HepG2 (cell line): Measurements from ENCODE around the gene MAN2A2. TPM values are rescaled to one million over a fixed set of nuclear protein-coding genes. Genes with fewer than 3 reads are reported as not detected.

Source experiments
- CAMTA2 ChIP-seq: sonication (generic); formaldehyde crosslinking; IDR thresholded peaks from 2 replicates; pipeline ENCODE4 v1.4.0; 2020; ENCODE audit warnings: mild to moderate bottlenecking, missing genetic modification reagents, borderline replicate concordance
- GTF2F1 ChIP-seq: fragments of 150-350 bp; IDR thresholded peaks from 2 replicates; pipeline ENCODE4 v1.6.1; 2014; ENCODE audit warnings: low read length
- HDAC2 ChIP-seq: sonication (generic); formaldehyde crosslinking; IDR thresholded peaks from 2 replicates; pipeline ENCODE4 v1.4.0; 2020; ENCODE audit warnings: missing genetic modification reagents
- RFXAP ChIP-seq: sonication (generic); formaldehyde crosslinking; IDR thresholded peaks from 2 replicates; pipeline ENCODE4 v1.4.0; 2020; ENCODE audit warnings: missing genetic modification reagents, borderline replicate concordance
- SMAD9 ChIP-seq: sonication (generic); formaldehyde crosslinking; IDR thresholded peaks from 2 replicates; pipeline ENCODE4 v1.5.1; 2020; ENCODE audit warnings: mild to moderate bottlenecking, missing genetic modification reagents
- SP140L ChIP-seq: sonication (generic); formaldehyde crosslinking; IDR thresholded peaks from 2 replicates; pipeline ENCODE4 v1.4.0; 2020; ENCODE audit warnings: missing genetic modification reagents, borderline replicate concordance
- TAF15 ChIP-seq: fragments of 200-400 bp; formaldehyde crosslinking; IDR thresholded peaks from one replicate; pipeline ENCODE4 v1.6.1; 2018; ENCODE audit warnings: mild to moderate bottlenecking, low read depth, low read length; ENCODE audit not compliant: poor library complexity, severe bottlenecking
- ZFYVE20 ChIP-seq: sonication (generic); formaldehyde crosslinking; IDR thresholded peaks from 2 replicates; pipeline ENCODE4 v1.8.0; 2023; ENCODE audit warnings: low read depth, mild to moderate bottlenecking, moderate library complexity, missing genetic modification reagents, borderline replicate concordance
- ZNF383 ChIP-seq: sonication (generic); formaldehyde crosslinking; IDR thresholded peaks from 2 replicates; pipeline ENCODE4 v1.4.0; 2020; ENCODE audit warnings: missing genetic modification reagents, mild to moderate bottlenecking, borderline replicate concordance
- ZNF589 ChIP-seq: sonication (generic); formaldehyde crosslinking; conservative IDR thresholded peaks from 2 replicates; pipeline ENCODE4 v1.8.0; 2022; ENCODE audit warnings: mild to moderate bottlenecking, moderate library complexity, missing genetic modification reagents
- ZNF629 ChIP-seq: sonication (generic); formaldehyde crosslinking; conservative IDR thresholded peaks from 2 replicates; pipeline ENCODE4 v1.5.0; 2020; ENCODE audit warnings: missing genetic modification reagents
- polyA plus RNA-seq, 8 experiments: library from polyadenylated mRNA; depleted of rRNA in 3 of 8; stranded (reverse) in 7 of 8; unstranded in 1 of 8; fragments of >200 nt; fragmentation: Illumina TruSeq in 4 of 8; extraction: Trizol in 4 of 8; gene quantifications; 2 replicates each; pipeline versions ENCODE4 v1.2.1 to v1.2.3, GENCODE V29; 2011 to 2016; ENCODE audit warnings: low read depth in 4 of 8, missing spikeins in 1 of 8, mixed read lengths in 1 of 8; ENCODE audit not compliant: insufficient read depth in 1 of 8
- total RNA-seq, 5 experiments: library from RNA; depleted of rRNA; stranded (reverse); fragments of >200 nt; fragmentation: Illumina TruSeq; extraction: Trizol; gene quantifications; 2 replicates each; pipeline ENCODE4 v1.2.3, GENCODE V29; 2016; ENCODE audit warnings: low read depth in 1 of 5
- TF ChIP-seq, protein P1 (sequence below): sonication (generic); formaldehyde crosslinking; conservative IDR thresholded peaks from 2 replicates; pipeline ENCODE4 v1.5.0; 2020; ENCODE audit warnings: missing genetic modification reagents
- TF ChIP-seq, protein P2 (sequence below): sonication (generic); formaldehyde crosslinking; IDR thresholded peaks from 2 replicates; pipeline ENCODE4 v1.5.0; 2020; ENCODE audit warnings: mild to moderate bottlenecking, missing genetic modification reagents
- TF ChIP-seq, protein P3 (sequence below): sonication (generic); formaldehyde crosslinking; IDR thresholded peaks from 2 replicates; pipeline ENCODE4 v1.4.0; 2020; ENCODE audit warnings: missing genetic modification reagents

Gene MAN2A2
- total and polyA plus RNA-seq, 2 of the 13 experiments (the other 11 are each of a cell fraction or from before 2014, with no cell fraction given) = 17.5 to 51.5 TPM

DNA sequence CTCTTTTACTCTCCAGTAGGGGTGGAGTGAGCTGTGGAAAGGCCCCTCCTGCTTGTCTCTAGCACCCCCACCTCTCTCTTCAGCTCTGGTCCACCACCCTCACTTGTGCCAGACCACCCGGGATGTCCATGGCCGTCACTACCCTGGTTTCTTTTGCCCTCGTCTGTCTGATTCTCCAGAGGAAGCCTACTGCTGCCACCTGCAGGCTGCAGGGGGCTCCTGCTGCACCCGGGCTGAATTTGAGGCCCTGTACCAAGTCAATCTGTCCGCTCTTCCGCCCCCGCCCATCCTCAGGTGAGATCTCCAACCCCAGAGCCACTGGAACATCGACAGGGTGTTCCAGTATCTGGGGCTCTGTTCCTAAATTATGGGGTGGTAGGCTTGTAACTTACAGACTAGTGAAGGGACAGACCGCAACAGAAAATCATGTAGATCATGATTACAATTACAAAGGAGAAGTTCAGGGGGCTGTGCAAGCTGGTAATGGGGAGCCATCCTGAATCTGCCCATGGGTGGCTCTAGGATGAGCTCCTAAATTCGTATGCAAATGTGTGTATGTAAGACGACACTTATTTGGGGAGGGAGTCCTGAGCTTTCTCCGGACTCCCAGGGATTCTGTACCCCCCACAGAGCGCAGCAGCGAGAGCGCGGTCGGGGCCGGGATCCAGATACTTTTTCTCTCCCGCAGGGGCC lies 31.3 kb downstream of the MAN2A2 start (continued):
- TF ChIP-seq, protein P1, sequence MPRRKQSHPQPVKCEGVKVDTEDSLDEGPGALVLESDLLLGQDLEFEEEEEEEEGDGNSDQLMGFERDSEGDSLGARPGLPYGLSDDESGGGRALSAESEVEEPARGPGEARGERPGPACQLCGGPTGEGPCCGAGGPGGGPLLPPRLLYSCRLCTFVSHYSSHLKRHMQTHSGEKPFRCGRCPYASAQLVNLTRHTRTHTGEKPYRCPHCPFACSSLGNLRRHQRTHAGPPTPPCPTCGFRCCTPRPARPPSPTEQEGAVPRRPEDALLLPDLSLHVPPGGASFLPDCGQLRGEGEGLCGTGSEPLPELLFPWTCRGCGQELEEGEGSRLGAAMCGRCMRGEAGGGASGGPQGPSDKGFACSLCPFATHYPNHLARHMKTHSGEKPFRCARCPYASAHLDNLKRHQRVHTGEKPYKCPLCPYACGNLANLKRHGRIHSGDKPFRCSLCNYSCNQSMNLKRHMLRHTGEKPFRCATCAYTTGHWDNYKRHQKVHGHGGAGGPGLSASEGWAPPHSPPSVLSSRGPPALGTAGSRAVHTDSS (CRISPR knock-in tag) = no peak
- no peak for TF ChIP-seq ZNF383 (CRISPR knock-in tag)
- TF ChIP-seq CAMTA2 = no peak
- TF ChIP-seq SMAD9 (CRISPR knock-in tag) = no peak
- TF ChIP-seq ZNF589 (CRISPR knock-in tag) = no peak
- TF ChIP-seq ZFYVE20 = no peak
- 0 out of 2 replicates have a peak, but pooled peaks have one; percentile 16 for TF ChIP-seq HDAC2
- TF ChIP-seq, protein P2, sequence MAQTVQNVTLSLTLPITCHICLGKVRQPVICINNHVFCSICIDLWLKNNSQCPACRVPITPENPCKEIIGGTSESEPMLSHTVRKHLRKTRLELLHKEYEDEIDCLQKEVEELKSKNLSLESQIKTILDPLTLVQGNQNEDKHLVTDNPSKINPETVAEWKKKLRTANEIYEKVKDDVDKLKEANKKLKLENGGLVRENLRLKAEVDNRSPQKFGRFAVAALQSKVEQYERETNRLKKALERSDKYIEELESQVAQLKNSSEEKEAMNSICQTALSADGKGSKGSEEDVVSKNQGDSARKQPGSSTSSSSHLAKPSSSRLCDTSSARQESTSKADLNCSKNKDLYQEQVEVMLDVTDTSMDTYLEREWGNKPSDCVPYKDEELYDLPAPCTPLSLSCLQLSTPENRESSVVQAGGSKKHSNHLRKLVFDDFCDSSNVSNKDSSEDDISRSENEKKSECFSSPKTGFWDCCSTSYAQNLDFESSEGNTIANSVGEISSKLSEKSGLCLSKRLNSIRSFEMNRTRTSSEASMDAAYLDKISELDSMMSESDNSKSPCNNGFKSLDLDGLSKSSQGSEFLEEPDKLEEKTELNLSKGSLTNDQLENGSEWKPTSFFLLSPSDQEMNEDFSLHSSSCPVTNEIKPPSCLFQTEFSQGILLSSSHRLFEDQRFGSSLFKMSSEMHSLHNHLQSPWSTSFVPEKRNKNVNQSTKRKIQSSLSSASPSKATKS (CRISPR knock-in tag) = no peak
- TF ChIP-seq TAF15 = no peak
- TF ChIP-seq, protein P3, sequence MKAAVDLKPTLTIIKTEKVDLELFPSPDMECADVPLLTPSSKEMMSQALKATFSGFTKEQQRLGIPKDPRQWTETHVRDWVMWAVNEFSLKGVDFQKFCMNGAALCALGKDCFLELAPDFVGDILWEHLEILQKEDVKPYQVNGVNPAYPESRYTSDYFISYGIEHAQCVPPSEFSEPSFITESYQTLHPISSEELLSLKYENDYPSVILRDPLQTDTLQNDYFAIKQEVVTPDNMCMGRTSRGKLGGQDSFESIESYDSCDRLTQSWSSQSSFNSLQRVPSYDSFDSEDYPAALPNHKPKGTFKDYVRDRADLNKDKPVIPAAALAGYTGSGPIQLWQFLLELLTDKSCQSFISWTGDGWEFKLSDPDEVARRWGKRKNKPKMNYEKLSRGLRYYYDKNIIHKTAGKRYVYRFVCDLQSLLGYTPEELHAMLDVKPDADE (CRISPR knock-in tag) = no peak
- no peak for TF ChIP-seq GTF2F1
- TF ChIP-seq ZNF629 (CRISPR knock-in tag) = no peak
- TF ChIP-seq RFXAP (CRISPR knock-in tag) = no peak
- no peak for TF ChIP-seq SP140L (CRISPR knock-in tag)
